Muscle layer of duodenum (tissue), 2 donors: ENCODE measurements around the gene ZDHHC14.

Experiments used
- H3K27ac ChIP-seq: one replicate; pipeline ENCODE4 v1.7.0; 2013; ENCODE audit warnings: mild to moderate bottlenecking, low read length
- H3K27me3 ChIP-seq: one replicate; pipeline ENCODE4 v1.7.0; 2013; ENCODE audit warnings: low read depth, mild to moderate bottlenecking, control low read depth, low read length
- H3K36me3 ChIP-seq, 2 donors: one replicate each; pipeline ENCODE4 v1.7.0; 2013; ENCODE audit warnings: low read length in 2 of 2, control low read depth in 1 of 2, mild to moderate bottlenecking in 1 of 2; ENCODE audit not compliant: insufficient read depth in 2 of 2, control insufficient read depth in 1 of 2
- H3K4me1 ChIP-seq, 2 donors: one replicate each; pipeline ENCODE4 v1.7.0; 2013; ENCODE audit warnings: low read length in 2 of 2, mild to moderate bottlenecking in 2 of 2, control low read depth in 1 of 2, moderate library complexity in 1 of 2; ENCODE audit not compliant: insufficient read depth in 2 of 2, control insufficient read depth in 1 of 2
- H3K4me3 ChIP-seq, 2 donors: one replicate each; pipeline ENCODE4 v1.7.0; 2013; ENCODE audit warnings: low read length in 2 of 2, low read depth in 1 of 2, mild to moderate bottlenecking in 1 of 2
- H3K9me3 ChIP-seq, 2 donors: one replicate each; pipeline ENCODE4 v1.7.0; 2013; ENCODE audit warnings: low read length in 2 of 2, control low read depth in 1 of 2, mild to moderate bottlenecking in 1 of 2; ENCODE audit not compliant: control insufficient read depth in 1 of 2
- donor health status: healthy.

The ZDHHC14 gene

GRCh38 chr6:157445277-157446009 is 64.5 kb downstream of the ZDHHC14 start:
- peak overlapping the region in 1 of 2 donors; percentile 1 for H3K4me3 ChIP-seq
- no peaks in the 10 kb centered on the region for H3K27me3 ChIP-seq
- no peaks in the 10 kb centered on the region for H3K9me3 ChIP-seq
- no peak overlapping the region for H3K27ac ChIP-seq
- no peaks in the 10 kb centered on the region for H3K36me3 ChIP-seq
- peaks cover 0 to 9% of the 10 kb centered on the region in 2 donors for H3K4me1 ChIP-seq

DNA sequence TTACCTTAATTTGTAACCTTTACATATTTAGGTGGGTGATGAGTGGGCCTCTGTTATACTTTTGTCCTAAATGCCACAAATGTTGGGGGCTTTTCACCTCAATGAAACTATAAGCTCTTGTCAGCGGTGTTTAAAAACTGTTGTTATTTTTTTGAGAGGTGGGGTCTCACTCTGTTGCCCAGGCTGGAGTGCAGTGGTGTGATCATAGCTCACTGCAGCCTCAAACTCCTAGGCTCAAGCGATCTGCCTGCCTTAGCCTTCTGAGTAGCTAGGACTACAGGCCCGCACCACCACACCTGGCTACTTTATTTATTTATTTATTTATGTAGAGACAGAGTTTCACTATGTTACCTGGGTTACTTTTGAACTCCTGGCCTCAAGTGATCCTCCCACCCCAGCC is 66.7 kb downstream of the ZDHHC14 start:
- Histone ChIP-seq H3K27me3 (no peaks in the 10 kb centered on the region), H3K4me1 (peaks cover 0 to 9% of the 10 kb centered on the region in 2 donors), H3K9me3 (no peaks in the 10 kb centered on the region), H3K36me3 (no peaks in the 10 kb centered on the region), H3K4me3 (no peak overlapping the region), H3K27ac (no peak overlapping the region)

DNA sequence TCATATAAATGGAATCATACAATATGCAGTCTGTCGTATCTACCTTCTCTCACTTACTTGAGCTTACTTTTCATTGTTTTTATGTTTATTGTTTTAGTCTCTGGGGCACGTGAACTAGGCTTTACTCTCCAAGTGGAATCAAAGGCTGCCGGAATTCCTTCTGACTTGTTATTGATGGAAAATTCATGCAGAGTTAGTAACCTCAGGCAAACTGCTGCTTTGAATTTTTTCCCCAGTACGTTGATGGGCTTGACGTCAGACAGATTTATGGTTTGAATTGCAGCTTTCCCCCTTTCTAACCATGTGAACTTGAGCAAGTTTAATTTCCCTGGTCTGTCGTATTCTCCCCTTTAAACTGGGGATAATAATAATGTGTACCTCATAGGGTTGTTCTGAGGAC is 68.6 kb downstream of the ZDHHC14 start:
- Histone ChIP-seq H3K4me3 (no peak overlapping the region), H3K27me3 (no peaks in the 10 kb centered on the region), H3K4me1 (peaks cover 0 to 9% of the 10 kb centered on the region in 2 donors), H3K9me3 (no peaks in the 10 kb centered on the region), H3K36me3 (no peaks in the 10 kb centered on the region), H3K27ac (no peak overlapping the region)

GRCh38 chr6:157450931-157451742 is 70.1 kb downstream of the ZDHHC14 start:
- no peaks in the 10 kb centered on the region for H3K36me3 ChIP-seq
- H3K27ac ChIP-seq = no peak overlapping the region
- H3K27me3 ChIP-seq = no peaks in the 10 kb centered on the region
- no peak overlapping the region for H3K4me3 ChIP-seq
- H3K4me1 ChIP-seq = no peaks in the 10 kb centered on the region
- no peaks in the 10 kb centered on the region for H3K9me3 ChIP-seq

DNA sequence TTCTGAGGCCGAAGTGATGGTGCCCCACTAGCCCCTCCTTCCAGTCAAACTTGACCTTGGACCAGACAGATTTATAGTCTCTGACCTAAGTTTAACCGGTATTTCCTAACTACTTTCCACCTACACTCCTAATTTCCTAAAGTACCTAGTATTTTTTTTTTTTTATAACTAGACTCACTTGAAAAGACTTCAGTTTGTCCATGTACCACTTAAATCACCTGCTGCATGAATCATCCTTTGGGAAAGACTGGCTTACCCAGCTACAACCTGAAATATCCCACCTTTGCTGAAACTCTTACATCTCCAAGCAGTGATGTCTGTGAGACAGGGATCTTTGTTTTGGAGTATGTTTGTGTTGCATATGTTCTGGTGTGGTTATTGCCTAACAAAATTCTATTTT is 71.1 kb downstream of the ZDHHC14 start:
- no peaks in the 10 kb centered on the region for H3K27me3 ChIP-seq

DNA sequence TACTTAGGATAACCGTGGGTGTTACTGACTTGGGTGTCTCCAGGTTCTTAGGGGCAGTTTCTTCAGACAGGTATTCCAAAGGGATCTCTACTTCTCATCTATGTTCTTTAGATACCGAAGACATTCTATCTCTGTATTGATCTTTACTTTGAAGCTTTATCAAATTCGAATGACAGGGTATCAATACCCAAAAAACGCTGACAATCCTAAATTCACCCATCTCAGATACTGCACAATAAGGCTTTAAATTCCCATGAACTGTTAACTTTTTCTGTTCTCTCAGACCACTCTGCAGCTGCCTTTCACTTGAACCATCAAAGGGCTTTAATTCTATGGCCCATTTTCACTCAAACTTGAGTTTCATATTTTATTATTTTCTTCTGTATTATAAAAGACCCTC is 72.1 kb downstream of the ZDHHC14 start:
- no peak overlapping the region for H3K27ac ChIP-seq
- no peaks in the 10 kb centered on the region for H3K27me3 ChIP-seq
- H3K4me3 ChIP-seq = no peak overlapping the region
- H3K4me1 ChIP-seq = no peaks in the 10 kb centered on the region
- no peaks in the 10 kb centered on the region for H3K36me3 ChIP-seq
- no peaks in the 10 kb centered on the region for H3K9me3 ChIP-seq

More for the DNA sequence above, 71.1 kb downstream of the ZDHHC14 start:
- Histone ChIP-seq H3K9me3 (no peaks in the 10 kb centered on the region), H3K36me3 (no peaks in the 10 kb centered on the region), H3K4me3 (no peak overlapping the region), H3K4me1 (no peaks in the 10 kb centered on the region), H3K27ac (no peak overlapping the region)

GRCh38 chr6:157453978-157454377 is 73.0 kb downstream of the ZDHHC14 start:
- Histone ChIP-seq H3K27ac (no peak overlapping the region), H3K36me3 (no peaks in the 10 kb centered on the region), H3K4me1 (no peaks in the 10 kb centered on the region), H3K4me3 (no peak overlapping the region), H3K9me3 (no peaks in the 10 kb centered on the region), H3K27me3 (no peaks in the 10 kb centered on the region)

- H3K9me3 ChIP-seq = no peaks in the 10 kb centered on the region
- no peak overlapping the region for H3K4me3 ChIP-seq
- H3K4me1 ChIP-seq = no peaks in the 10 kb centered on the region
- no peaks in the 10 kb centered on the region for H3K27me3 ChIP-seq
- no peak overlapping the region for H3K27ac ChIP-seq
- H3K36me3 ChIP-seq = no peaks in the 10 kb centered on the region
Observed at GRCh38 chr6:157454762-157455714, 74.0 kb downstream of the ZDHHC14 start.

DNA sequence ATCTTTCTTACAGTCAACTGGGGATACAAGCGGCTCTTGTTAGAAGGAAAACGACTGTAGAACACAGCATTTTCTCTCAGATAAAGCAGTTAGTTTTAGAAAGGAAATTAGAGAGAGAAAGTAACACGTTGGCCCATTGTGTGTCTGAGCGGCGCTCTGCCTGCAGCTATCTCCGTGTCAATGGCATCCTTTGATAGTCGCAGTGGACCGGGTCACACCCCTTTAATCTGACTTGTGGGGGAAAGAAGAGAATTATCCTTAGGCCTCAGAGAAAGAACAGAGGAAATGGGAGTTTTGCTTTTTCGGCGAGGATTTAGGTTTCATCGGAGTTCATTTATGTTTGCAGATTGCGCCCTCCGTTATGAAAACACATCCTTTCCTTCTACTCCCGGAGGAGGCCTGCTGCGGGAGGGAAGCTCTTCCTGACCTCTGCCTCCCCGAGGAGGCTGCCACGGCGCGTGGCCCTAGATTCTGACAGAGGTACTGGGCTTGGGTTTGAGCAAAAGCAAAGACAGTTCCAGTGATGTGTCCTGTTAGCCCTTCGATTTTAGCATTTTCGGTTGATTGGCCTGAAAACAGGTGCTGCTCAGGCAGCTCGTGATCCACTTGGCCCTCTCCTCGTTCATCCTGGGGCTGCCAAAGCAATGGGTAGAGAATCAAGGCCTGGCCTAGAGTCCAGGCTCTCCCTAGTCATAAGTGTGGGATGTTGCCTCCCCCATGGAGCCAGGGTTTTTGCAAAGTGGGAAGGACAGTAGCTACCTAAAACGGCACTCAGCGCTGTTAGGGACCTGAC is 74.9 kb downstream of the ZDHHC14 start:
- no peak overlapping the region for H3K27ac ChIP-seq
- H3K27me3 ChIP-seq = no peaks in the 10 kb centered on the region
- no peaks in the 10 kb centered on the region for H3K9me3 ChIP-seq
- no peaks in the 10 kb centered on the region for H3K36me3 ChIP-seq
- peaks cover 1 to 5% of the 10 kb centered on the region in 2 donors for H3K4me1 ChIP-seq
- H3K4me3 ChIP-seq = no peak overlapping the region

DNA sequence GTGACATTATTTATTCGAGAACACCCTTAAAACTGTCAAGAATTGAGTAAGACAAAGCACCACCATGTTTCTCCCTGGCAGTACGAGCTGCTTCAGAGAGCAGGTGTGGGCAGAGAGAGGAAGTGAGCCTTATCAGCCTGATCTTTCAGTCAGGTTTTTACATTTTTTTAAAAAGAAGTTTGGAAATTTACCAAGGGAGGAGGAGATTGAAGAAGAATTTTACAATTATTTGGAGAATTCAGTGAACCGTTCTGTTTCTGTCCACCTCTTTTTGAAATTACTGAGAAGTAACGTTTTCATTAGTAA is 75.5 kb downstream of the ZDHHC14 start:
- no peaks in the 10 kb centered on the region for H3K36me3 ChIP-seq
- no peaks in the 10 kb centered on the region for H3K27me3 ChIP-seq
- peaks cover 5 to 10% of the 10 kb centered on the region in 2 donors for H3K4me1 ChIP-seq
- H3K27ac ChIP-seq = no peak overlapping the region
- H3K4me3 ChIP-seq = no peak overlapping the region
- H3K9me3 ChIP-seq = no peaks in the 10 kb centered on the region
